CD14-positive monocyte (primary cell): ENCODE results near the gene ABCG2. TPM values are rescaled to one million over a fixed set of nuclear protein-coding genes. Genes with fewer than 3 reads are reported as not detected.

ENCODE experiments used
- DNase-seq, 3 donors: peaks; one replicate each; pipeline ENCODE4 v3.0.0-alpha.2; 2011 to 2022
- H2AFZ ChIP-seq: 2 replicates; pipeline ENCODE4 v1.6.0; 2012; ENCODE audit warnings: mild to moderate bottlenecking, low read depth, low read length, inconsistent platforms; ENCODE audit not compliant: insufficient read depth, poor library complexity, severe bottlenecking
- H3K27ac ChIP-seq, 2 donors: 1 replicate in 1 of 2; 2 replicates in 1 of 2; pipeline ENCODE4 v1.5.1; 2012 to 2013; ENCODE audit warnings: low read length in 2 of 2, control low read depth in 1 of 2, inconsistent platforms in 1 of 2, low read depth in 1 of 2, mild to moderate bottlenecking in 1 of 2
- H3K27me3 ChIP-seq, 2 donors: one replicate each; pipeline versions ENCODE4 v1.6.0 to v1.6.1; 2011 to 2013; ENCODE audit warnings: low read length in 2 of 2; ENCODE audit not compliant: control insufficient read depth in 2 of 2, insufficient read depth in 2 of 2
- H3K36me3 ChIP-seq, 2 donors: replicated peaks in 1 of 2; 1 replicate in 1 of 2; 2 replicates in 1 of 2; pipeline versions ENCODE4 v1.5.1 to v1.6.1; 2012 to 2013; ENCODE audit warnings: low read length in 2 of 2, control low read depth in 1 of 2, inconsistent platforms in 1 of 2, mild to moderate bottlenecking in 1 of 2; ENCODE audit not compliant: insufficient read depth in 2 of 2, control insufficient read depth in 1 of 2
- H3K4me1 ChIP-seq, 2 donors: 1 replicate in 1 of 2; 2 replicates in 1 of 2; pipeline versions ENCODE4 v1.5.1 to v1.6.1; 2012 to 2013; ENCODE audit warnings: low read length in 2 of 2, control low read depth in 1 of 2, inconsistent platforms in 1 of 2, mild to moderate bottlenecking in 1 of 2, moderate library complexity in 1 of 2; ENCODE audit not compliant: insufficient read depth in 2 of 2, control insufficient read depth in 1 of 2
- H3K4me2 ChIP-seq: replicated peaks from 2 replicates; pipeline ENCODE3; 2012; ENCODE audit warnings: low read length, moderate library complexity, mild to moderate bottlenecking; ENCODE audit not compliant: poor library complexity, severe bottlenecking; ENCODE audit errors: extremely low read depth
- H3K4me3 ChIP-seq, 3 experiments: fragments of 200-600 bp in 1 of 3; sonication (generic) in 1 of 3; replicated peaks in 1 of 3; 1 replicate in 2 of 3; 2 replicates in 1 of 3; pipeline ENCODE4 v1.5.1; 2011 to 2013; ENCODE audit warnings: low read length in 3 of 3, mild to moderate bottlenecking in 3 of 3, control low read depth in 2 of 3, low read depth in 2 of 3, inconsistent platforms in 1 of 3, moderate library complexity in 1 of 3
- H3K79me2 ChIP-seq: 2 replicates; pipeline ENCODE4 v1.6.0; 2012; ENCODE audit warnings: mild to moderate bottlenecking, control low read depth, inconsistent platforms, low read length, moderate library complexity; ENCODE audit not compliant: insufficient read depth
- H3K9ac ChIP-seq: 2 replicates; pipeline ENCODE4 v1.6.0; 2017; ENCODE audit warnings: low read length, mild to moderate bottlenecking; ENCODE audit not compliant: insufficient read depth, poor library complexity, severe bottlenecking
- H3K9me3 ChIP-seq, 2 donors: replicated peaks in 1 of 2; 1 replicate in 1 of 2; 2 replicates in 1 of 2; pipeline versions ENCODE4 v1.5.1 to v1.6.1; 2012 to 2013; ENCODE audit warnings: low read length in 2 of 2, control low read depth in 1 of 2; ENCODE audit not compliant: control insufficient read depth in 1 of 2, insufficient read depth in 1 of 2
- H4K20me1 ChIP-seq: 2 replicates; pipeline ENCODE4 v1.6.0; 2012; ENCODE audit warnings: mild to moderate bottlenecking, low read length, control low read depth, moderate library complexity; ENCODE audit not compliant: insufficient read depth
- H3K27ac Mint-ChIP-seq, 7 donors: one replicate each; pipeline ENCODE4 v1.8.0; 2020; ENCODE audit warnings: mild to moderate bottlenecking in 7 of 7, mixed read lengths in 7 of 7, moderate library complexity in 6 of 7, inconsistent platforms in 2 of 7
- H3K27me3 Mint-ChIP-seq, 3 donors: one replicate each; pipeline ENCODE4 v1.8.0; 2021 to 2022; ENCODE audit warnings: low read depth in 3 of 3, mild to moderate bottlenecking in 3 of 3, mixed read lengths in 3 of 3, moderate library complexity in 3 of 3, inconsistent platforms in 1 of 3
- H3K36me3 Mint-ChIP-seq, 2 donors: one replicate each; pipeline ENCODE4 v1.8.0; 2020; ENCODE audit warnings: mixed read lengths in 2 of 2, inconsistent platforms in 1 of 2, mild to moderate bottlenecking in 1 of 2
- H3K4me1 Mint-ChIP-seq: one replicate; pipeline ENCODE4 v1.8.0; 2020; ENCODE audit warnings: mild to moderate bottlenecking, mixed read lengths
- H3K4me3 Mint-ChIP-seq, 2 donors: one replicate each; pipeline ENCODE4 v1.8.0; 2020; ENCODE audit warnings: mild to moderate bottlenecking in 2 of 2, mixed read lengths in 2 of 2, moderate library complexity in 1 of 2
- H3K9me3 Mint-ChIP-seq, 7 donors: one replicate each; pipeline ENCODE4 v1.8.0; 2020 to 2022; ENCODE audit warnings: mixed read lengths in 7 of 7, mild to moderate bottlenecking in 6 of 7, moderate library complexity in 6 of 7, inconsistent platforms in 2 of 7
- whole genome bisulfite sequencing: methylation state at CpG from one replicate; pipeline ENCODE4 v1.1.5; 2013; ENCODE audit warnings: missing lambda C conversion rate; ENCODE audit not compliant: insufficient coverage; 5-methylcytosine and 5-hydroxymethylcytosine counted together
- intact Hi-C, 2 donors: fragments of 100-400 bp; cut with micrococcal nuclease; formaldehyde crosslinking; loops; one replicate each; pipeline versions ENCODE4 v1.15.0 to v1.15.1; 2023
- polyA plus RNA-seq, 3 donors: library from polyadenylated mRNA; depleted of rRNA in 1 of 3; unstranded in 2 of 3; stranded (reverse) in 1 of 3; fragments of 300-500 nt in 2 of 3; fragments of >200 nt in 1 of 3; fragmentation: Illumina TruSeq in 2 of 3; gene quantifications; 1 replicate in 2 of 3; 2 replicates in 1 of 3; pipeline ENCODE4 v1.2.3, GENCODE V29; 2012 to 2021
- TF ChIP-seq, protein P1 (sequence below): fragments of 200-600 bp; IDR thresholded peaks from one replicate; pipeline ENCODE4 v1.8.0; 2022; ENCODE audit warnings: antibody characterized with exemption, mild to moderate bottlenecking

The ABCG2 gene
- polyA plus RNA-seq, 3 donors: not detected

DNA sequence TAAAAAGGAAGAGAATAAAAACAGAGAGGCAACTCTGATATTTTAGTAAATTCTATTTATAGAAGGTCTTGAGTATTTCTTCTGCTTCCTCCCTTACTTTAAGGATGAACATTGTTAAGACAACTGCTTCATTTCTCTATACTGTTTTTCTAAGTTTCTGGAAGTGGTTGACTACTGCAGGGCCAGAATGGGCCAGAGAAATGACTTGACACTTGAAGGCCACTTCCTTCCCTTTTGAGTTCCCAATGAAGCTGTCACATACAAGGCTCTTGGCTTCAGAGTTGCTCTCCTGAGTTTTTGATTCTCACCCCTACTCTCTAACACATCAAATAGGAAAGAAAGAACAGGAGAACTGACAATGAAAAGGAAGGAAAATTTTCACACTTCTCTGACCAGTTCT lies 113.4 kb downstream of the ABCG2 start:
- peaks cover 22 to 26% of the 10 kb centered on the region in 2 donors for H3K4me1 ChIP-seq
- Mint-ChIP-seq H3K4me1 (peaks cover 26% of the 10 kb centered on the region), H3K9me3 (no peaks in the 10 kb centered on the region), H3K36me3 (peaks cover 28 to 32% of the 10 kb centered on the region in 2 donors), H3K27me3 (no peaks in the 10 kb centered on the region), H3K4me3 (no peak overlapping the region), H3K27ac (peak overlapping the region in 5 of 7 donors; percentile 10 to 76 (median 38))
- H3K27ac ChIP-seq: peak overlapping the region in 1 of 2 donors; percentile 46
- no peaks in the 10 kb centered on the region for H4K20me1 ChIP-seq
- TF ChIP-seq, protein P1, sequence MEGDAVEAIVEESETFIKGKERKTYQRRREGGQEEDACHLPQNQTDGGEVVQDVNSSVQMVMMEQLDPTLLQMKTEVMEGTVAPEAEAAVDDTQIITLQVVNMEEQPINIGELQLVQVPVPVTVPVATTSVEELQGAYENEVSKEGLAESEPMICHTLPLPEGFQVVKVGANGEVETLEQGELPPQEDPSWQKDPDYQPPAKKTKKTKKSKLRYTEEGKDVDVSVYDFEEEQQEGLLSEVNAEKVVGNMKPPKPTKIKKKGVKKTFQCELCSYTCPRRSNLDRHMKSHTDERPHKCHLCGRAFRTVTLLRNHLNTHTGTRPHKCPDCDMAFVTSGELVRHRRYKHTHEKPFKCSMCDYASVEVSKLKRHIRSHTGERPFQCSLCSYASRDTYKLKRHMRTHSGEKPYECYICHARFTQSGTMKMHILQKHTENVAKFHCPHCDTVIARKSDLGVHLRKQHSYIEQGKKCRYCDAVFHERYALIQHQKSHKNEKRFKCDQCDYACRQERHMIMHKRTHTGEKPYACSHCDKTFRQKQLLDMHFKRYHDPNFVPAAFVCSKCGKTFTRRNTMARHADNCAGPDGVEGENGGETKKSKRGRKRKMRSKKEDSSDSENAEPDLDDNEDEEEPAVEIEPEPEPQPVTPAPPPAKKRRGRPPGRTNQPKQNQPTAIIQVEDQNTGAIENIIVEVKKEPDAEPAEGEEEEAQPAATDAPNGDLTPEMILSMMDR: no peak
- H3K9ac ChIP-seq: no peak overlapping the region
- H3K79me2 ChIP-seq: no peaks in the 10 kb centered on the region
- H3K9me3 ChIP-seq: no peaks in the 10 kb centered on the region
- intact Hi-C loops: no loop called here
- peaks cover 22 to 69% of the 10 kb centered on the region in 2 donors for H3K36me3 ChIP-seq
- peak overlapping the region in 1 of 3 experiments; percentile 28 for H3K4me3 ChIP-seq
- H2AFZ ChIP-seq: no peak overlapping the region
- peak; percentile 23 to 39 (median 32) for DNase-seq
- H3K27me3 ChIP-seq: no peaks in the 10 kb centered on the region
- H3K4me2 ChIP-seq: peak overlapping the region; percentile 28

DNA sequence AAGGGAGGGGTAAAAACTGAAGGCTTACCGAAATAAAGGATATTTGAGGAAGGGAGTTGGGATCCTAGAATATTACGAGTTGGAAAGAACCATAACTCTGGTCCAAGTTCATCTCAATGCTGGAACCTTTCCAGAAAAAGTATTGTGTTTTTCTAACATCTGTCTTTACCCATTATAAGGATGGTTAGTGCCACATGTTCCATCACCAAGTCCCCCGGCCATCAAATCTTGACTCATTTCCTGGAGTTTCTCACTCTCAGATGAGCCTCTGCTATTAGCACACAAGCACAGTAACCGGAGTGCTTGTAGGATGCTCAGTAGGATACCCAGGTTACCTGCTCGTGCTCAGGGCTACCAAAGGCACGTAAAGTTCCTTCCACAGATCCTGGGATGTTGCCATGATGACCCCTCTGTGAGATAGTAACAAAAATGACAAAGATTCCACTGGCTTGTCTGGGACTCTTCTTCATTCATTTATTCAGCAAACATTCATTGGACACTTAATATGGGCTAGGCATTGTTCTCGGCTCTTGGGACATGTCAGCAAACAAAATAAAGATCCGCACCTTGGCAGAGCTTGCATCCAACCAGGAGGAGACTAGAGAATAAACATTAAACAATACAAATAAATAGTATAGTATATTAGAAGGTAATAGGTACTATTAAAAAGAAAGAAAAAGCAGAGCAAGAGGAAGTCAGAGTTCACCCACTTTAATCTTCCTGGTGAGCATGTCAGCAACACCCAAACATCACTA lies 114.7 kb downstream of the ABCG2 start:
- no peak overlapping the region for H3K4me3 ChIP-seq
- H3K27ac ChIP-seq: peak overlapping the region in 1 of 2 donors; percentile 46
- no peaks in the 10 kb centered on the region for H4K20me1 ChIP-seq
- peaks cover 26% of the 10 kb centered on the region for H3K4me1 Mint-ChIP-seq
- H3K27ac Mint-ChIP-seq: no peak overlapping the region
- H3K36me3 ChIP-seq: peaks cover 34 to 78% of the 10 kb centered on the region in 2 donors
- peaks cover 22 to 26% of the 10 kb centered on the region in 2 donors for H3K4me1 ChIP-seq
- no peak for DNase-seq
- 70% methylated on average over 4 of the region's 8 CpGs for WGBS
- no peaks in the 10 kb centered on the region for H3K9me3 Mint-ChIP-seq
- no peak overlapping the region for H2AFZ ChIP-seq
- H3K27me3 Mint-ChIP-seq: no peaks in the 10 kb centered on the region
- TF ChIP-seq, protein P1: no peak
- H3K27me3 ChIP-seq: no peaks in the 10 kb centered on the region
- no peak overlapping the region for H3K4me3 Mint-ChIP-seq
- H3K9me3 ChIP-seq: no peaks in the 10 kb centered on the region
- H3K4me2 ChIP-seq: no peak overlapping the region
- H3K36me3 Mint-ChIP-seq: peaks cover 26 to 33% of the 10 kb centered on the region in 2 donors
- intact Hi-C loops: no loop called here
- no peak overlapping the region for H3K9ac ChIP-seq
- H3K79me2 ChIP-seq: no peaks in the 10 kb centered on the region
